HTERT RPE-1 (cell line): ENCODE results near the gene ADCY1.
"Not testable (repeated sequence)": the region's sequence is repeated elsewhere in the genome, so short reads cannot be mapped to it uniquely, and the experiment has no call there.

ENCODE experiments used
- in situ Hi-C: fragments of 300-500 bp; cut with MboI; formaldehyde crosslinking; loops from 4 replicates; pipeline ENCODE4 v1.14.3; 2020; ENCODE audit warnings: low sequenced_read_pairs

ADCY1 gene

DNA sequence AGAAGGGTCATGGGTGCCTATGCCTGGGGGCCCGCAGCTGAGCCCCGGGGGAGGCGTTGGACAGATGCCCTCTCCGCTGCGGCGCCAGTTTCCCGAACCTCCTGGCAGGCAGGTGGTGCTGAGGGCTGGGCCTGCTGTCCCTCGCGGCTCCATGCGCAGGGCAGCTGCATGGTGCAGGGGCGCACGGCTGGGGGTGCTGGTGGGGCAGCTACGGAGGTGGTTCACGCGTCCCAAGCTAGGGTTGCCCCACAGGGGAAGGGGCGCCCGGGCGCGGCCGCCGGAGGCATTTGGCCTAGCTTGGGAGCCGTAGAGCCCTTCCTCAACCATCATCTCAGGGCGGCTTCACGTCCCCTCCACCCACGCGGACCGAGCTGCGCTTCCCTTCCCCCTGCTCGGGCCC is 152.7 kb downstream of the ADCY1 start:
- in situ Hi-C loops, result no loop called here

DNA sequence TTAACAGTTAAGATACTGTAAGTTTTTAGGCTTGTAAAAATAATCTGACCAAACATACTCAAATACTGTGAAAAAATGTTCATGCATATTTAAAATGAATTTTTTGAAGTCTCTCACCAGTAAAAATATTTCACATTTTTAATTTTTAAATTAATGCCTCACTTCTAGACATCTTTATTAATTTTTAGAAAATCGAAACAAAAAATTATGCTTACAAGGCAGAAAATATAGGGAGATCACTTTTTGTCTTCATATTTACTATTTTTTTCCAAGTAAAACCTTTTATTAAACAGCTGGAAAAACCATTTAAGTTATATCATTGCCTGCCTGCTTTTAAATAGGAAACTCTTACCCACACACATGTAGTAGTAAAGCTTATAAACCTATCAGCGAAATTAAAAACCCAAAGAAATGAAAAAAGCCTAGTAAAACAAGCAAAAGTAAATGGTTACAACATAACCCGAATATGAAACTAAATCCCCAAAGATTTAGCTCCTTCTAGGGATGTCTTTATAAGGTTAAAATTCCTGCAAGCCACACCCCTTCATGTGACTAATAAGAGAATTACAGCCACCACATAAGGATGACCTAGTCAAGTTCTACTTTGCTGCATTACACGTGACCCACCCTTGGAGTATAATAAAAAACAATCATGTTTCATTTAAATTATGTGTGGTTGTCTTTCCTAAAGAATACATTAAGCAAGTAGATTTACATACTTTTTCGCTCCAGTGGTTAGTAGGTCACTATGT is 157.7 kb downstream of the ADCY1 start:
- in situ Hi-C loops, result not testable (repeated sequence)

DNA sequence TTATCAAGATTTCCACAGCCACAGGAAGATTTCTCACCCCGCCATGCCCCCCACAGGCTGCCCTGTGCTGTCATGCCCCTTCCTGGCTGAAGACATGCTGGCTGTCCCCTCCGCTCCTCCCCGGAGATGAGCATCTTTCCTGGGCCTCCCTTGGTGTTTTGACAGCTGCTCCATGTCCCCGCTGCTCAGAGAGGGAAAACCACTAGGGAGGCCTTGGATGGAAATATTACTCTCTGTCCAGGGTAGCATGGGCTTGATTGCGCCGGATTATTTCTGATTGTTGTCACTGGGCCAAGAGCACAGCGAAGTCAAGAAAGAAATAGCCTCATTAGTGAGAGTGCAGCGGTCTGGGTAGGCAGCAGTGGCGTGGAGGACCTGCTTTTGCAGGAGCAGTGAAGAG is 164.8 kb downstream of the ADCY1 start:
- in situ Hi-C loops, result not testable (repeated sequence)

DNA sequence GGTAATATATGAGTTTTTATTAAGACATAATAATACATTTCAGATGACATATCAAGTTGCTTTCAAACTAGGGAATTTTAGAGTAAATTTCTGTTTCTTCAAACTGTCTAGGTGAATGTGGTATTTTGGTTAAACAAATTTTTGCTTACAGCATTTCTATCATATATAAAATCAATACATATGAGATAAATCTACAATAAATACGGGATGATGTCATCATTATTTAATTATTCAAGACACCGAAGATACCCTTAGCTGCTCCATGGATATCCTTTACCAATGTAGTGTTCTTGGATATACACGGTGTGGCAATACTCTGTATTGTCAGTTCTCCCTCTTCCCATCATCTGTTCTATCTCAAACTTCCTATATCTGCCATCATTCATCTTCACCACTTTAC is 166.4 kb downstream of the ADCY1 start:
- in situ Hi-C loops, result not testable (repeated sequence)

DNA sequence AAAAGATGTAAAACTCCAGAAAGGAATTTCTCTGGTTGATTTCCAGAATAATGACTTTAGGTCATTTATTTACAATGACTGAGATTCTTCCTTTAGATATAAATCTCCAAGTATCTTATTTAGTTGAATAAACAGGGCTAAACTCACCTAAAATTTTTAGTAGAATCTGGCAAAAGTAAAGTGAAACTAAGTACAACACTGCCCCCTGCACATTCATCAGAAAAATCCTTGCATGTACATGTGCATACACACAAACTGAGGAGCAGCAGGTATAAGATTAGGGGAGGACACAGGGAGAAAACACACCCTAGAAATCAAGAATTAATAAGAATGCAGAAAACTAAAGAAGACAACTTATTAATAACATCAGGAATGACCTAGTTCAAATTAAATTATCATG is 174.8 kb downstream of the ADCY1 start:
- in situ Hi-C loops, result not testable (repeated sequence)

DNA sequence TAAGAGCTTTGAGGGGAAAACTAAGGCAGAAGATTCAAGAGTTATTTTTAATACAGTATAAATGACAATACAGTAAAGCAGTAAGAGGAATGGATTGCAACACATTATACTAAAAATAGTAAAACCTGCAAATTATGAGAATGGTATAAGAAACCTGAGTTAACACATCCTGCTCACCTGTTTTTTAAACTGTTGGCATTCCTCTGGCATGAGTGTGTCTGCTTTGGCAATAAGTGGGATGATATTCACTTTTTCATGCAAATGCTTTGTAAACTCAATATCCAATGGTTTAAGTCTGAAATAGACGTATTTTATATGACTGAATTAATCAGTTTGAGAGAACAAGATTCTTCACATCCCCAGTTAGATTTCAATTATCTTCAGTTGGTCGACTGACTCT is 177.2 kb downstream of the ADCY1 start:
- in situ Hi-C loops, result not testable (repeated sequence)

DNA sequence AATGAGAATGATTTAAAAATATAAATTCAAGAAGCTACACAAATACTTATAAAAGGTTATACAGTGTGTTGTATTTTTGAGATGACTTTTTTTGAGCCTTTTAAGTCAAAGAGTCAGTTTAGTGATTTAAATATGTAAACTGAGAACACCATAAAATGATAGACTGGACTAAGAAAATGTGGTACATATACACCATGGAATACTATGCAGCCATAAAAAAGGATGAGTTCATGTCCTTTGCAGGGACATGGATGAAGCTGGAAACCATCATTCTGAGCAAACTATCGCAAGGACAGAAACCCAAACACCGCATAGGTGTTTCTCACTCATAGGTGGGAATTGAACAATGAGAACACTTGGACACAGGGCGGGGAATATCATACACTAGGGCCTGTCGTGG is 182.2 kb downstream of the ADCY1 start:
- in situ Hi-C loops, result not testable (repeated sequence)

DNA sequence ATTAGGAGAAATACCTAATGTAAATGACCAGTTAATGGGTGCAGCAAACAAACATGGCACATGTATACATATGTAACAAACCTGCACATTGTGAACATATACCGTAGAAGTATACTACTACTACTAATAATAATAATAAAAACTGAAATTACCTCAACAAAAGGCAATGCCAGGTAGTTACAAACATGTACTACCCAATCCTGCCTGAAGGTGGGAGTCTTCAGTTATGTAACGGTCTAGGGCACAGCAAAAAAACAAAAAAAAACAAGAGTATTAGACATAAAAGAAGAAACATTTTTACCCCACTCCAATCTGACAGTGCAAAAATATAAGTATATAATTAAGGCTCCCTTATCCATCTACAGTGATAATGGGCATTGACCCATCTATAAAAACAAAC is 182.6 kb downstream of the ADCY1 start:
- in situ Hi-C loops, result not testable (repeated sequence)

DNA sequence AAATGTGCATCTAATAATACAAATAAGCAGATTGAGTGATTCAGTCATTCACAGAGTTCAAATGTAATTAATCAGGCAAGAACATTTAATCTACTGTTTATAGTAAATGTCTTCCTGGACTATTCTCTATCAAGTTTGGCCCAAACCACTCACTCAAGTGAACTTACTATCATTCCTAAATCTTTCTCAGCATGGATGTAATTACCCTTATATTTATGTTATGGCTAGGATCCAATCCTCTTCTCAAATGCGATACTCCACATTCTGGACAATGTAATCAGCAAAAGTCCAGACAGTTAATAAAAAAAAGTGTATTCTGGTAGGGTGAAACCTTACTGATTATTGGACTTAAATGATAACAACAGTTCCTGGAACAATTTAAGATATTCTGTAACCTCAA is 185.3 kb downstream of the ADCY1 start:
- in situ Hi-C loops, result not testable (repeated sequence)

DNA sequence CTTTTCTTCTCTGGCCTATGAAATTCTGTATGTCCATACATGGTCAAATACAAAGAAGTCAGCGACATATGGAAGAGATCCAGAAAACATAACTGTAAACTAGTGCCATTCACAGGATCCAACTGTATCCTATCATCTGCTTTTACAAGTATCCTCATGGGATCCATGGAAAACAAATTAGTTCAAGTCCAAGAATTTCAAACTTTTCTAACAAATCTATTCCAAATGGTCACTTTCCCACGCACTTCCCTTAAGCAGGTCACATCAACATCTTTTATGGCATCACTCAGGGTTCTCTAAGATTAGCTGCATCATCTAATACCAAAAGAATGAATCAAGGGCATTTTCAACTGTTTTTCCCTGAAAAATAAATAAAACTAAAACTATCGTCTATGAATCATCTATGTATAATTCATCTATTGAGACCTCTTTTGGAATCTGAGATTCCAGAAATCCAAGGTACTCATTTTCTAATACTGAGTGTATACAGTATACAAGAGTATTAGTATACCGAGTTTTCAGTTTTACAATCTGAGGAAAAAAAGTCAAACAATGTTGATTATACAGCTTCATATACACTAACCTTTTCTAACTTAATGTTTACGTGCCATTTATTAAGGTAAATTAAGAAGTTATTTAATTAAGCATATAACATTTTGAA is 187.5 kb downstream of the ADCY1 start:
- in situ Hi-C loops, result not testable (repeated sequence)

DNA sequence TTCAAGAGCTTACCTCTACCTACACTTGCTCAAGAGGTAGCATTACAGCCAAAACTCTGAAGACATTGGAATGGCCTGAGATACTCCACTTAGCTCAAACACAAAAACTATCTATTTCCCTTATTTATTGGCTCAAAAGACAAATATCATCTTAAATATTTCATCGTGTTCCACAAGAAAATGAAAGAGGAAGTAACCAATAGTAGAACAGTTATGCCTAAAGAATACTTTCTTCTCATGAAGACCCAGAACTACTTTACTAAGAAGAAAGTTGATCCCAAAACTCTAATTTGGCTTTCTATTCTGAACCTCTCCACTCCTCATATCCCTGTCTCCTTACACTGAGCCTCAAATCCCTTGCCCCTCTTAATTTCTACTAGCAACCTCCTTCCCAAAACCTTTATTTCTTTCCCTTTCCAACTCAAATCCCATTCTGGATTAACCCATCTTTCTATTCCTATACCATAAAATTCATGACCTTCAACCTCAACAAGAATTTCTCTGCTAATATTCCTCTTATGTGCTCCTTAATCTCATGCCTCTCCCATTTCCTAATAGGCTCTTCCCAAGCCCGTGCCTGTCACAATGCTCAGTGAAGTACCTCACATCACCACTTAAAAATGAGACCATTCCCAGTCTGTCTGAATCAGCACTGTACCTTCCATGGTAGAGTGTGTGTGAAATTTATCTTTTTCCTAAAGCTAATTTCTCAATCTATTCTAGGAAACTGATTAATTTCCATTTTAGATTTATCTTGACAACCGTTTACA is 188.2 kb downstream of the ADCY1 start:
- in situ Hi-C loops, result not testable (repeated sequence)

DNA sequence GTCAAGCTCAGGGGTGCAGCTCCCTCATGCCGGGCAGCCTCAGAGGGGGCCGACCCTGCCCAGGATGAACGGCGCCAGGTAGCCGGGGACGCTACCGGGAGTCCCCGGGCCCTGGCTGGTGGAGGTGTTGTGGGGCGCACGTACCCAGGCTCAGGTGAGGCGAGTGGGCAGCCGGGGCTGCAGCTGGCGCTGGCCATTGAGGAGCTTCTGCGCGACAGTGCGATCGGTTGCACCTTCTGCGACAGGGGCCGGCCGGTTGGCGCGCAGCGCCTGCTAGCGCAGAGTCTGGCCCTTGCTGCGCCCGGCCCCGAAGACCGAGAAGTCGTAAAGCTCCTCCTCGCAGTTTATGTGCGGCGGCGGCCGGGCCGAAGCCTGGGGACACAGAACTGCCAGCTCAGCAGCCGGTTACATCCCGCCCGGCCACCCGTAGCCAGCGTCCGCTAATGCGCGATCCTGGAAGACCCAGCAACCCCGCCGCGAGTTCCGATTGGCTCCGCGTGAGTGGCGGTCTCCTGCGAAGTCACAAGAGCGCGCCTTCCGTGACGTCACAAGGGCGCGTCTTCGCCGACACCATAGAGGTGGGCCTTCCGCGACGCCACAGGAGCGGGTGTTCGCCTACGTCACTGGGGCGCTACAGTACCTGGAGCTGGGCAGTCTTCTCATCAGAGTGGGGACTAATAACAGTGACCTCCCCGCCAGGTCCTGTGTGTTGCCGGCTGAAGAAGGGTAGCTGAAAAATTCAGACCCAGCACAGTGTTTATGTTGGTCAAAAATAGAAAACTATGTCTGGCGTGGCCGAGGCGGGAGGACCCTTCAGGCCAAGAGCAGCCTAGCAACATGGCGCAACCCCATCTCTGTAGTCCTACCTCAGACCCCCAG is 194.6 kb downstream of the ADCY1 start:
- in situ Hi-C loops, result not testable (repeated sequence)

DNA sequence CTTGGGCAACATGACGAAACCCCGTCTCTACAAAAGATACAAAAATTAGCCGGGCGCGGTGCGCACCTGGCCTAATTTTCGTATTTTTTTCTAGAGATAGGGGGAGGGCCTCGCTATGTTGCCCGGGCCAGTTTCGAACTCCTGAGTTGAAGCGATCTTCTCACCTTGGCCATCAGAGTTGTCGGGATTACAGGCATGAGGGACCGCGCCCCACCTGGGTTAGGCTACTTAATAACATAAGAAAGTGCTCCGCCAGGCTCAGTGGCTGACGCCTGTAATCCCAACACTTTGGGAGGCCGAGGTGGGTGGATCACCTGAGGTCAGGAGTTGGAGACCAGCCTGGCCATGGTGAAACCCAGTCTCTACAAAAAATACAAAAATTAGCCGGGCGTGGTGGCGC is 195.5 kb downstream of the ADCY1 start:
- in situ Hi-C loops, result not testable (repeated sequence)
